ENCODE data around the gene THY1.
"Not testable (repeated sequence)": the region's sequence is repeated elsewhere in the genome, so short reads cannot be mapped to it uniquely, and the experiment has no call there.

Gene THY1

GRCh38 chr11:119445379-119445778 lies 22.4 kb upstream of the THY1 start:
- DNase-seq (ENCODE audit: low read depth): no peak

GRCh38 chr11:119441898-119442243 lies 18.9 kb upstream of the THY1 start:
- no peak for DNase-seq (ENCODE audit: low read depth)

DNA sequence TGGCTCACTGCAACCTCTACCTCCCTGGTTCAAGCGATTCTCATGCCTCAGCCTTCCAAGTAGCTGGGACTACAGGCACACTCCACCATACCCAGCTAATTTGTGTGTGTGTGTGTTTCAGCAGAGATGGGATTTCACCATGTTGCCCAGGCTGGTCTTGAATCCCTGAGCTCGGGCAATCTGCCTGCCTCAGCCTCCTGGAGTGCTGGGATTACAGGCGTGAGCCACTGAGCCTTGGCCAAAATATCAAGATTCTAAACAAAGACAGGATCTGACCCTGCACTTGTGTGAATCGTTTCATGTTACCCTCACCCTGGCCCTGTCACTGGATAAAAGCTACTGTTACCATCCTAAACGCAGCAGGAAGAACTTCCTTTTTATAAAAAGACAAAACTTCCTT lies 15.6 kb upstream of the THY1 start:
- DNase-seq (ENCODE audit: low read depth): no peak

GRCh38 chr11:119437521-119437920 lies 14.5 kb upstream of the THY1 start:
- not testable (repeated sequence) for DNase-seq (ENCODE audit: low read depth)

GRCh38 chr11:119436711-119437110 lies 13.7 kb upstream of the THY1 start:
- no peak for DNase-seq (ENCODE audit: low read depth)

- DNase-seq (ENCODE audit: low read depth): no peak
Measured at GRCh38 chr11:119436093-119436492, 13.1 kb upstream of the THY1 start.

DNA sequence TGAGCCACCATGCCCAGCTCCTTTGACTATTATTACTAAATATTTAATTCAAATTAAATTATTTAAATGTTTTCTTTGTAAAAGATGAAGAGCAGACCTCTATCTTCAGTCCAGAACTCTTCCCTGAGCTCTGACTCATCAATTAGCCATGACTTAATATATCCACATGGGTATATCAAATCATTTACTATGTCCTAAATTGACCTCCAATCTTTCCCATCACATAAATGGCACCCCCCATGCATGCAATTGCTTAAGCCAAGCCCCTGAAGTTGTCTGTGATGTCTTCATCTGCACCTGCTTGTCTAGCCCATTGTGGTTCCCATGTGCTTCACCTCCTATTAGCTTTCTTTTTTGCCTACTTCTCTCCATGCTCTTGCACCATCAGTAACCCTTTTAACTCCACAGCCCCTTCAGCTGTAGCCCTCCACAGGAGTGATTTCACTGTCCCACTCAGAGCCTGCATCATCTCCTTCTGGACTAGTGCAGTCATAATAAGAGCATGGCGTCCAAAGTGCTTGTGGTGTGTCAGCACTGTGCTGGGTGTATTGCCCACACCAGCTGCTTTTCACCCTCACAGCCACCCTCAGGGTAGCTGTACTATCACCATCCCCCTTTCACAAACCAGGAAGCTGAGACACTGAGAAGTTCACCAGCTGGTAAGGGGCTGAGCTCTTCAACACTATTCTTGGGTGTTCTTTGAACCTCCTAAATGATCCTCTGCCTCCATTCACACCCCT lies 11.8 kb upstream of the THY1 start:
- DNase-seq (ENCODE audit: low read depth): no peak

- DNase-seq (ENCODE audit: low read depth): no peak
Measured at GRCh38 chr11:119433358-119433725, 10.4 kb upstream of the THY1 start.

DNA sequence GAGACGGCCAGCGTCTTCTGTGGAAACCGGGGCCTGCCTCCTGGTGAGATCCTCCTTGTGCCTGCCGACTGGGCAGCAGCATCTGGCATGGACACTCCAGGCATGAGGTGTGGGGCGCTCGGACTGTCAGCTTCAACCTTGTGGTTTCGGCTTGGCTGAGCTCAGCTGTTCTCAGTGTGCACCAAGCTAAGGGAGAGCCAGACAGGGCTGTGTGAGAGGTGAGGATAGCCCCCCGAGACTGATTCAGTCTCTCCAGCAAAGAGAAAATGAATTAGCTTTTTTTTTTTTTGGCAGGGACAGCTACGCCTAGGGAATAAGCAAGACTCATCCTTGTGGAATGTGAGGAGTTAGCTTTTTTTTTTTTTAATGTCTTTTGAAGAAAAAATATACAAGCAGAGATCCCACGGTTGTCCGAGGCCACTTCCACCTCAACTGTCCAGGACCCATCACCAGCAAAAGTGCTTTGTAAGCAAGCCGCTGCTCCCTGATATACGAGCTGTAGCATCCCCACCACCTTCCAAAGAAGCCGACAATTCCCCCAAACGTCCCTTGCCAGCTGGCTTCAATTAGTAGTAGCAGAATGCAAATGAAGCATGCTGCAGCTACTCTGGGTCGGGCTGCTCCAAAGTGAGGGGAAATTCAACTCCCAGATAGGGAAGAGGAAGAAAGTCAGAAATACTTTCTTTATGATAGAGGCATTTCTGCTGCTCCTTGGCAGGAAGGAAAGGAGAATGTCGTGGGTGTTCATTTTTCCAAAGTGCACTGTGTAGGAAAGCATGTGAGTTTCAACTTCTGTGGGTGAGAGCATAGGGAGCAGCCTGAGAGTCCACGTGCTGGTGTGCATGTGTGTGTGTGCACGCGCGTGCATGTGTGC lies 9.7 kb upstream of the THY1 start:
- no peak for DNase-seq (ENCODE audit: low read depth)

DNA sequence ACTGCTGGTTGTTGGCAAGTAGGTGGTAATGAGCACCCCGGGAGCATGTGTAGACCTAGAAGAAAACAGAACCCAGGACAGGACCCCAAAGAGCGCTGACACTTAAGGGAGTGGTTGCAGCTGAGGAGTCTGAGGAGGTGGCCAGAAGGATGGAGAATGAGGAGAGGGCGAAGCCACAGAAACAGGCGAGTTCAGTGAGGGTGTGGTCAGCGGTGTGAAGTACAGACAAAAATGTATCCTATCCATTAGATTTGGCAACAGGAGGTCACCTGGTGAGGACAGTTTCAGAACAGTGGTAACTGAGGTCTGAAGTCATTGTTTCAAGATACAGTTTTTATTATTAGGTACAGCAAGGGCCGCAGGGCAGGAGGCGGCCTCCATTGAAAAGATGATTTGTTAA lies 8.6 kb upstream of the THY1 start:
- no peak for DNase-seq (ENCODE audit: low read depth)

DNA sequence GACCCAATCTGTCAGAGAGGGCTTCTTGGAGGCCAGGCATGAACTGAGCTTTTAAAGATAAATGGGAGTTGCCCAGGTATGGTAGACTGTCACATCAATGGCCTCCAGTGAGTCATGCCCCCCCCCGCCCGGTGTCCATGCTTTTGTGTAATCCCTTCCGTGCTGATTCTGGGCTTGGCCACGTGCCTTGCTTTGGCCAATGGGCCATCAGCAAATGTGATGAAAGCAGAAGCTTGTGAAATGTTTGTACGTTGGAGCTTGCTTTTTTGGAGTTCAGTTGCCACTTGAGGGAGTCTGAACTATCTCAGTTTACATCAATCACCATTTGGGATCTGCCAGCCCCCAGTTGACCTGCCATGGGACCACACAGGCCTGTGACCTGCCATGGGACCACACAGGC lies 4.3 kb upstream of the THY1 start:
- DNase-seq (ENCODE audit: low read depth): no peak

DNA sequence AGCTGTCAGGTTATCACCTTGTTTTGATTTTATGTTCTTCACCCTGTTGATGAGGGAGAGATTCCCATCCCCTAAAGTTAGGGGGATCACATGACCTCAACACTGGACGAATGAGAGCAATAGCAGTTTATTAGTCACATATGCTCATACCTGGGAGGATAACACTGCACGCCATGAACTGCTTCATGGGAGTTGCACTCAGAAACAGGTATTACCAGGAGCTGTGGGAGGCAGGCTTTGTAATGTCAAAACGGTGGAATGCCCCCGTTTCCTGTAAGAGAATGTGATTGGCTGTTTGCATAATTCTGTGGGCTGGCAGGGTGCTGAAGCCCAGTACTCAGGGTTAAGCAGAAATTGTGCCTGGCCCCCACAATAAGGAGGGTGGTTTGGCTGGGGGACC lies 3.2 kb upstream of the THY1 start:
- no peak for DNase-seq (ENCODE audit: low read depth)

GRCh38 chr11:119424775-119425174 lies 1.8 kb upstream of the THY1 start:
- no peak for DNase-seq (ENCODE audit: low read depth)

- no peak for DNase-seq (ENCODE audit: low read depth)
Measured at GRCh38 chr11:119424276-119424675, 1.3 kb upstream of the THY1 start.

- no peak for DNase-seq (ENCODE audit: low read depth)
Measured at GRCh38 chr11:119423509-119424254, 710 bp upstream of the THY1 start.

DNA sequence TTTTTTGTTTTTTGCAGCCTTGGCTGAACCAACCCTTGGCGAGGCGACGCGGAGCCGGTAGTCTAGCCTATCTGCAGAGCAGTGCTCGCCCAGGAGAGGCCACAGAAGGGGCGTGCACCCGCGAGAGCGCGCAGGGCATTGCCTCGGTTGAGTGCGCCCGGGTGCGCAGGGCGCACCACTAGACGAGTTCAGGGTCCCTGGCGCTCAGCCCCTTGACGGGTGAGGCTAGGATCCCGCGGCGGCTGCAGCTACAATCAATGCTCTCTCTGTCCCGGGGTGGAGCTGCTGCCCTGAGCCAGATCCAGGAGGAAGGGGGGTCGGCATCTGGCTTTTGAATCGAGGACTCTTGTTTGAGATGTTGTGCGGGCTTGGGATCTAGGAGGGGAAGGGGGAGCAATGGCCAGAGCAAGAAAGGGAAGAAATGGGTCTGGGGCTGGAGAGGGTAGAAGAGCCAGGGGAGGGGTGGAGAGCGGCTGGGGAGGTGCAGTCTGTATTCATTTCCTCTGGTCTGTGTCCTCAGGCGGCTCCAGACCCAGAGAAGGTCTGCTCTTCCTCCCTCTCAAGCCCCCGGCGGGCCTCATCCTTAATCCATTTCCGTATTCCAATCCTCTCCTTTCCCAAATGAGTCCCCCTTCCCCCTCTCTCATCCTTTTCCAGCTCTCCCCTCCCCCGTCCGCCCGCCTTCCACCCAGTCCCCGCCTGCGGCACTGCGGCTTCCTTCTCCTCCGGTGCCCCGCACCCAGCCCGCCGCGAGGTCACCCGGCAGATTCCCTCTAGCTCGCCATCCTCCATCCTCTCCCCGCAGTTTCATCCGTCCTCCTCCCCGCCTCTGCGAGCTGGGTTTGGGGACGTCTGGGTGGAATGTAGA lies 797 bp downstream of the THY1 start:
- no peak for DNase-seq (ENCODE audit: low read depth)

GRCh38 chr11:119421351-119421750 lies 1.6 kb downstream of the THY1 start:
- DNase-seq (ENCODE audit: low read depth): no peak

GRCh38 chr11:119420631-119421030 lies 2.3 kb downstream of the THY1 start:
- DNase-seq (ENCODE audit: low read depth): no peak

DNA sequence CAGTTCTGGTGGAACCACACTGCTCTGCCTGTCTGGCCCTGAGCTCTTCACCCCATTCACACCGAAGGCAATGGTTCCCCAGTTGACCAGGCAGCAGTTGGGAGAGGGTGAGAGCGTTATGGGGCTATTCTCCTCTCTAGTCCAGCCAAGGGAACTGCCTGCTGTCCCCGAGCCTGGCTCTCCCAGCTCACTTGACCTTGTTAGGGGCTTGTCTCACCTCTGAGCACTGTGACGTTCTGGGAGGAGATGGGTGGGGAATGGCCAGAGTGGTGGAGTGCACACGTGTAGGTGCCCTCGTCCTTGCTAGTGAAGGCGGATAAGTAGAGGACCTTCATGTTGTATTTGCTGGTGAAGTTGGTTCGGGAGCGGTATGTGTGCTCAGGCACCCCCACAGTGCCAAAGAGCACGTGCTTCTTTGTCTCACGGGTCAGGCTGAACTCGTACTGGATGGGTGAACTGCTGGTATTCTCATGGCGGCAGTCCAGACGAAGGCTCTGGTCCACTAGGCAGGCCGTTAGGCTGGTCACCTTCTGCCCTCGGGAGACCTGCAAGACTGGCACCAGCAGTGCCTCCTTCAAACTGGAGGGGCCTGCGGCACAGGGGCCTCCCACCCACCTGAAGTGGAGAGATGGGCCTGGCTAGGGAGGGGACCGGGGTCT lies 3.0 kb downstream of the THY1 start:
- DNase-seq (ENCODE audit: low read depth): no peak

- no peak for DNase-seq (ENCODE audit: low read depth)
Measured at GRCh38 chr11:119419246-119419645, 3.7 kb downstream of the THY1 start.

- no peak for DNase-seq (ENCODE audit: low read depth)
Measured at GRCh38 chr11:119418759-119419158, 4.2 kb downstream of the THY1 start.

Data from stimulated activated CD8-positive, alpha-beta memory T cell treated with anti-CD3 and anti-CD28 coated beads, Interleukin-7, amount 100 ng/mL, for 24 hours (primary cell).